GM19238 (cell line): Measurements from ENCODE around the gene SLC12A8.

Source experiments
- DNase-seq: peaks from one replicate; pipeline ENCODE4 v3.0.0; 2011; ENCODE audit warnings: low spot score; ENCODE audit not compliant: insufficient read length

Gene SLC12A8

GRCh38 chr3:125186800-125187598 is 25.5 kb downstream of the SLC12A8 start:
- DNase-seq = no peak

- no peak for DNase-seq
These were observed 26.2 kb downstream of the SLC12A8 start for GRCh38 chr3:125186261-125186787.

GRCh38 chr3:125185805-125186204 is 26.7 kb downstream of the SLC12A8 start:
- no peak for DNase-seq

GRCh38 chr3:125179884-125180240 is 32.7 kb downstream of the SLC12A8 start:
- DNase-seq = no peak

GRCh38 chr3:125179143-125179883 is 33.2 kb downstream of the SLC12A8 start:
- no peak for DNase-seq

- no peak for DNase-seq
These were observed 34.8 kb downstream of the SLC12A8 start for GRCh38 chr3:125177746-125178145.

GRCh38 chr3:125175295-125176078 is 37.1 kb downstream of the SLC12A8 start:
- DNase-seq = no peak

GRCh38 chr3:125172346-125172745 is 40.2 kb downstream of the SLC12A8 start:
- no peak for DNase-seq

- no peak for DNase-seq
These were observed 43.7 kb downstream of the SLC12A8 start for GRCh38 chr3:125168711-125169393.

GRCh38 chr3:125166599-125167136 is 45.9 kb downstream of the SLC12A8 start:
- DNase-seq = no peak

- no peak for DNase-seq
These were observed 46.5 kb downstream of the SLC12A8 start for GRCh38 chr3:125165948-125166553.

GRCh38 chr3:125165189-125165947 is 47.2 kb downstream of the SLC12A8 start:
- DNase-seq = no peak

- DNase-seq = no peak
These were observed 48.6 kb downstream of the SLC12A8 start for GRCh38 chr3:125163739-125164601.

GRCh38 chr3:125161607-125162219 is 50.8 kb downstream of the SLC12A8 start:
- DNase-seq = no peak

GRCh38 chr3:125160606-125161371 is 51.8 kb downstream of the SLC12A8 start:
- no peak for DNase-seq

- no peak for DNase-seq
These were observed 55.4 kb downstream of the SLC12A8 start for GRCh38 chr3:125157183-125157582.

GRCh38 chr3:125156456-125156855 is 56.1 kb downstream of the SLC12A8 start:
- DNase-seq = no peak
